Measurements from ENCODE around the gene LRRIQ3. TPM values are rescaled to one million over a fixed set of nuclear protein-coding genes. Genes with fewer than 3 reads are reported as not detected.

Gene LRRIQ3
- total and polyA plus RNA-seq, 4 donors: 0.65 to 2.0 (median 1.2) TPM

DNA sequence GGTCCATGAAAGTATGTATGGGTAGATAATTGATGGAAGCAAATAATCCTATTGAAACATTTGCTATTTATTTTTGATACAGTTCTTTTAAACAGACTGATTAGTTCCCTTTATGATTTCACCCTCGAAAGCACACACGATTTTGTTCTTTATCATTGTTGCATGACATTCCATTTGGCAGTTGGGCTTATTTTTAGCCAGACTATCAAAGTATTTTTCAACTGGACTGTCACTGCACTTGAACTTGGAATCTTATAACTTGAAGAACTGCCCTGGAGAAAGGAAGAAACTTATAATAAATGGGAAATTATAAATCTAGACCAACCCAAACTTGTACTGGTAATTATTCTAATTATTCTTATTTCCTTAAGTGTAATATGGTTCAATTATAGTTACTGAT, 37.2 kb upstream of the LRRIQ3 start, which contains the start of gene TNNI3K:
Gene TNNI3K, plus strand, starts transcription at position 235 of the 400 bp plus-strand sequence. Its CDS starts 65 bp downstream, at position 300.
- Histone ChIP-seq H3K27ac (ENCODE audit: low read depth in 1 of 2, low read length in 1 of 2) (peak within 1 kb of the TSS in 1 of 2 donors; percentile 66), H3K27me3 (ENCODE audit: control insufficient read depth in 3 of 3, insufficient read depth in 3 of 3, low read length in 2 of 3) (no peaks in the 10 kb centered on the region), H3K36me3 (ENCODE audit: control insufficient read depth in 4 of 4, insufficient read depth in 4 of 4, low read length in 4 of 4) (no peaks in the 10 kb centered on the region), H3K9me3 (ENCODE audit: control insufficient read depth in 4 of 4, insufficient read depth in 3 of 4, low read length in 3 of 4) (no peaks in the 10 kb centered on the region), H3K9ac (ENCODE audit: insufficient read depth in 1 of 2, low read length in 2 of 2) (no peak within 1 kb of the TSS), H3K4me3 (no peak within 1 kb of the TSS), H3K4me1 (ENCODE audit: control insufficient read depth in 5 of 5, insufficient read depth in 5 of 5, low read length in 5 of 5) (no peaks in the 10 kb centered on the region)
- ATAC-seq (ENCODE audit: insufficient read depth, low FRiP score) (no peak), DNase-seq (no peak)
- 85 to 90% methylated on average over 2 of the region's 2 CpGs for WGBS, 2 donors
- TF ChIP-seq, protein P1, sequence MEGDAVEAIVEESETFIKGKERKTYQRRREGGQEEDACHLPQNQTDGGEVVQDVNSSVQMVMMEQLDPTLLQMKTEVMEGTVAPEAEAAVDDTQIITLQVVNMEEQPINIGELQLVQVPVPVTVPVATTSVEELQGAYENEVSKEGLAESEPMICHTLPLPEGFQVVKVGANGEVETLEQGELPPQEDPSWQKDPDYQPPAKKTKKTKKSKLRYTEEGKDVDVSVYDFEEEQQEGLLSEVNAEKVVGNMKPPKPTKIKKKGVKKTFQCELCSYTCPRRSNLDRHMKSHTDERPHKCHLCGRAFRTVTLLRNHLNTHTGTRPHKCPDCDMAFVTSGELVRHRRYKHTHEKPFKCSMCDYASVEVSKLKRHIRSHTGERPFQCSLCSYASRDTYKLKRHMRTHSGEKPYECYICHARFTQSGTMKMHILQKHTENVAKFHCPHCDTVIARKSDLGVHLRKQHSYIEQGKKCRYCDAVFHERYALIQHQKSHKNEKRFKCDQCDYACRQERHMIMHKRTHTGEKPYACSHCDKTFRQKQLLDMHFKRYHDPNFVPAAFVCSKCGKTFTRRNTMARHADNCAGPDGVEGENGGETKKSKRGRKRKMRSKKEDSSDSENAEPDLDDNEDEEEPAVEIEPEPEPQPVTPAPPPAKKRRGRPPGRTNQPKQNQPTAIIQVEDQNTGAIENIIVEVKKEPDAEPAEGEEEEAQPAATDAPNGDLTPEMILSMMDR (IDR thresholded peaks at IDR 0.05; ENCODE audit: control extremely low read depth, extremely low read depth): no peak

DNA sequence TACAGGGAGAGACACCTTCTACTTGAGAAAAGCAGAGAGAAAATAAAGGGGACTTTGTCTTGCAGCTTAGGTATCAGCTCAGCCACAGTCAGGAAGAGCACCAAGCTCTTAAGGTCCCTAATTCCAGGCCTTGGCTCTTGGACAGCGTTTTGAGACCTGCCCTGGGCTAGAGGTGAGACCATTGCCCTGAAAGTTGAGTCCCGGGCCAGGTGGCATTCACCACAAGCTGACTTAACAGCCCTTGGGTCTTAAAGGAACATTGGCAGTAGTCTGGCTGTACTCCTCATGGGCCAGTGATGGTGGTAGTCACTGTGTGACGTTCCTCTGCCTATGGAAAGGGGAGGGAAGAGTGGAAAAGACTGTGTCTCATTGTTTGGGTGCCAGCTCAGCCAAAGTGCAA, 25.5 kb upstream of the LRRIQ3 start:
- no peaks in the 10 kb centered on the region for H3K36me3 ChIP-seq (ENCODE audit: control insufficient read depth in 4 of 4, insufficient read depth in 4 of 4, low read length in 4 of 4)
- H3K4me3 ChIP-seq: no peak overlapping the region
- DNase-seq (no peak), ATAC-seq (ENCODE audit: insufficient read depth, low FRiP score) (no peak)
- TF ChIP-seq, protein P1 (IDR thresholded peaks at IDR 0.05; ENCODE audit: control extremely low read depth, extremely low read depth): no peak
- no peaks in the 10 kb centered on the region for H3K27me3 ChIP-seq (ENCODE audit: control insufficient read depth in 3 of 3, insufficient read depth in 3 of 3, low read length in 2 of 3)
- WGBS, 2 donors: 76 to 79% methylated on average over 3 of the region's 3 CpGs
- no peak overlapping the region for H3K27ac ChIP-seq (ENCODE audit: low read depth in 1 of 2, low read length in 1 of 2)
- no peak overlapping the region for H3K9ac ChIP-seq (ENCODE audit: insufficient read depth in 1 of 2, low read length in 2 of 2)
- H3K9me3 ChIP-seq (ENCODE audit: control insufficient read depth in 4 of 4, insufficient read depth in 3 of 4, low read length in 3 of 4): peaks cover 0 to 10% (median 0%) of the 10 kb centered on the region in 4 donors
- H3K4me1 ChIP-seq (ENCODE audit: control insufficient read depth in 5 of 5, insufficient read depth in 5 of 5, low read length in 5 of 5): no peaks in the 10 kb centered on the region

DNA sequence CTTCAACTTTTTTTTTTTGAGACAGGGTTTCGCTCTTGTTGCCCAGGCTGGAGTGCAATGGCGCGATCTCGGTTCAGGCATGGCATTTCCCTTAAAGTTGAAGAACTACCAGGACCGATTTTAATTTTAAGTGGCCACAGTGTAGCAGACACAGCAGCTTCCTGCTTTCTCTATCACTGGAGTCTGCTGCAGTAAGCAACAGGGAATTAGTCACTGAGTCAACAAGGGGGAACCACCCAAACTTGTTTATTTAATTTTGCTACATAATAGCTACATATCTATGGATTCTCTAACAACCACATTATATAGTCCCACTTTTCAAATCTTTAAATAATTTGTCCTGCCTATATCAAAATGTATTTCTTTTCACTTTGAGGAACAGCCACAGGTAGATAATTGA, 24.7 kb upstream of the LRRIQ3 start:
- Histone ChIP-seq H3K4me1 (ENCODE audit: control insufficient read depth in 5 of 5, insufficient read depth in 5 of 5, low read length in 5 of 5) (no peaks in the 10 kb centered on the region), H3K4me3 (no peak overlapping the region), H3K9ac (ENCODE audit: insufficient read depth in 1 of 2, low read length in 2 of 2) (no peak overlapping the region), H3K27me3 (ENCODE audit: control insufficient read depth in 3 of 3, insufficient read depth in 3 of 3, low read length in 2 of 3) (no peaks in the 10 kb centered on the region), H3K36me3 (ENCODE audit: control insufficient read depth in 4 of 4, insufficient read depth in 4 of 4, low read length in 4 of 4) (no peaks in the 10 kb centered on the region), H3K27ac (ENCODE audit: low read depth in 1 of 2, low read length in 1 of 2) (no peak overlapping the region), H3K9me3 (ENCODE audit: control insufficient read depth in 4 of 4, insufficient read depth in 3 of 4, low read length in 3 of 4) (peaks cover 0 to 10% (median 0%) of the 10 kb centered on the region in 4 donors)
- WGBS, 2 donors: 96 to 97% methylated on average over 5 of the region's 5 CpGs
- ATAC-seq (ENCODE audit: insufficient read depth, low FRiP score) (no peak), DNase-seq (no peak)
- TF ChIP-seq, protein P1 (IDR thresholded peaks at IDR 0.05; ENCODE audit: control extremely low read depth, extremely low read depth): no peak

DNA sequence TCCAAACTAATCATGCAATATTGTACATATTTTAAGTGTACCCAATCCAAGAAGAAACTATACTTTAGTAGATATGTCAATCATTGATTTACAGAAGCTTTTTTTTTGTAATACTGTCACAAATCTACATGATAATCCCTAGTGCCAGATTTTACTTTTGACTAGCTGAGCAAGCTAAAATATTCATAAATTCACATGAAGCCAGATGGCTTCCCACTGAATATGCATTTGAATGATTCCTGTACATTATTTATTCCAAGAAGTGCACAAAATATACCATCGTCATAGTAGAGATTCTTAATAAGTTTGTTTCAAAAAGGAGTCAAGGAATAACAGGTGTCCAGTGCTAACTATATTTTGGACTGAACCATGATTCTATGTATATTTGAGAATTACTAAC, 17.3 kb upstream of the LRRIQ3 start:
- no peak overlapping the region for H3K27ac ChIP-seq (ENCODE audit: low read depth in 1 of 2, low read length in 1 of 2)
- TF ChIP-seq, protein P1 (IDR thresholded peaks at IDR 0.05; ENCODE audit: control extremely low read depth, extremely low read depth): no peak
- no peaks in the 10 kb centered on the region for H3K4me1 ChIP-seq (ENCODE audit: control insufficient read depth in 5 of 5, insufficient read depth in 5 of 5, low read length in 5 of 5)
- no peaks in the 10 kb centered on the region for H3K36me3 ChIP-seq (ENCODE audit: control insufficient read depth in 4 of 4, insufficient read depth in 4 of 4, low read length in 4 of 4)
- no peak overlapping the region for H3K4me3 ChIP-seq
- H3K9me3 ChIP-seq (ENCODE audit: control insufficient read depth in 4 of 4, insufficient read depth in 3 of 4, low read length in 3 of 4): no peaks in the 10 kb centered on the region
- no peak overlapping the region for H3K9ac ChIP-seq (ENCODE audit: insufficient read depth in 1 of 2, low read length in 2 of 2)
- WGBS, 2 donors: 98% methylated on average over 1 of the region's 1 CpG
- ATAC-seq (ENCODE audit: insufficient read depth, low FRiP score) (no peak), DNase-seq (no peak)
- no peaks in the 10 kb centered on the region for H3K27me3 ChIP-seq (ENCODE audit: control insufficient read depth in 3 of 3, insufficient read depth in 3 of 3, low read length in 2 of 3)
